ENCODE data around the gene CCL14. TPM values are rescaled to one million over a fixed set of nuclear protein-coding genes. Genes with fewer than 3 reads are reported as not detected.

Gene CCL14
- total and polyA plus RNA-seq, 2 of the 8 experiments (the other 6 are each of a cell fraction or from before 2014, with no cell fraction given), result not detected

- TF ChIP-seq BACH1 (IDR thresholded peaks at IDR 0.05; ENCODE audit: low read length) (no peak), RNF2 (IDR thresholded peaks at IDR 0.05; ENCODE audit: borderline replicate concordance, low read depth, low read length, missing control alignments, poor library complexity, severe bottlenecking) (no peak), RAD21 (IDR thresholded peaks at IDR 0.05 in 1 of 2, conservative IDR thresholded peaks at IDR 0.05 in 1 of 2; ENCODE audit: low read depth in 2 of 2, low read length in 2 of 2) (peak; percentile 95), CHD1 (IDR thresholded peaks at IDR 0.05; ENCODE audit: low read depth, low read length) (no peak)
Measured at GRCh38 chr17:35969558-35970380, 16.8 kb downstream of the CCL14 start (continued).
